HepG2 (cell line): Measurements from ENCODE around the gene SPRED2. TPM values are rescaled to one million over a fixed set of nuclear protein-coding genes. Genes with fewer than 3 reads are reported as not detected.
A peak's percentile ranks its signal among the peaks of the same experiment; 100 is the strongest.

Source experiments
- EP300 ChIP-seq, 3 experiments: sonication (generic) in 1 of 3; formaldehyde crosslinking in 1 of 3; IDR thresholded peaks; 2 replicates each; pipeline versions ENCODE4 v1.5.1 to v1.6.1; 2011 to 2020; ENCODE audit warnings: low read depth in 2 of 3, low read length in 2 of 3, borderline replicate concordance in 1 of 3, improper control_type of control experiment in 1 of 3, mild to moderate bottlenecking in 1 of 3, missing genetic modification reagents in 1 of 3, moderate library complexity in 1 of 3
- GTF2F1 ChIP-seq: fragments of 150-350 bp; IDR thresholded peaks from 2 replicates; pipeline ENCODE4 v1.6.1; 2014; ENCODE audit warnings: low read length
- HOMEZ ChIP-seq: IDR thresholded peaks from 2 replicates; pipeline ENCODE4 v1.6.1; 2016; ENCODE audit warnings: low read depth
- HOXD1 ChIP-seq: sonication (generic); formaldehyde crosslinking; IDR thresholded peaks from 2 replicates; pipeline ENCODE4 v1.5.0; 2020; ENCODE audit warnings: missing genetic modification reagents
- KDM5B ChIP-seq: sonication (generic); formaldehyde crosslinking; IDR thresholded peaks from 2 replicates; pipeline ENCODE4 v1.4.0; 2020; ENCODE audit warnings: missing genetic modification reagents, mild to moderate bottlenecking, borderline replicate concordance
- MIXL1 ChIP-seq: IDR thresholded peaks from 2 replicates; pipeline ENCODE4 v1.6.1; 2016
- MYC ChIP-seq: sonication (generic); formaldehyde crosslinking; IDR thresholded peaks from 2 replicates; pipeline ENCODE4 v1.9.0; 2021; ENCODE audit warnings: missing genetic modification reagents, borderline replicate concordance
- NAIF1 ChIP-seq: sonication (generic); formaldehyde crosslinking; IDR thresholded peaks from 2 replicates; pipeline ENCODE4 v1.5.0; 2020; ENCODE audit warnings: mild to moderate bottlenecking, missing genetic modification reagents, borderline replicate concordance
- NCOA2 ChIP-seq: sonication (generic); formaldehyde crosslinking; IDR thresholded peaks from 2 replicates; pipeline ENCODE4 v1.8.0; 2022; ENCODE audit warnings: inconsistent platforms
- POLR2G ChIP-seq: fragments of 200-400 bp; formaldehyde crosslinking; IDR thresholded peaks from 2 replicates; pipeline ENCODE4 v1.6.1; 2018; ENCODE audit warnings: mild to moderate bottlenecking, low read depth, low read length, moderate library complexity
- RXRB ChIP-seq: IDR thresholded peaks from 2 replicates; pipeline ENCODE4 v1.6.1; 2016; ENCODE audit warnings: borderline replicate concordance, missing genetic modification reagents, missing compliant biosample characterization
- ZFP1 ChIP-seq: IDR thresholded peaks from 2 replicates; pipeline ENCODE4 v1.6.1; 2016
- ZFX ChIP-seq: sonication (generic); formaldehyde crosslinking; IDR thresholded peaks from 2 replicates; pipeline ENCODE4 v1.4.0; 2020; ENCODE audit warnings: mild to moderate bottlenecking, low read depth, missing genetic modification reagents, moderate library complexity
- ZNF121 ChIP-seq: sonication (generic); formaldehyde crosslinking; IDR thresholded peaks from 2 replicates; pipeline ENCODE4 v1.5.0; 2020; ENCODE audit warnings: mild to moderate bottlenecking, missing genetic modification reagents
- ZNF512 ChIP-seq: sonication (generic); formaldehyde crosslinking; IDR thresholded peaks from 2 replicates; pipeline ENCODE4 v1.4.0; 2020; ENCODE audit warnings: mild to moderate bottlenecking, missing genetic modification reagents
- polyA plus RNA-seq, 8 experiments: library from polyadenylated mRNA; depleted of rRNA in 3 of 8; stranded (reverse) in 7 of 8; unstranded in 1 of 8; fragments of >200 nt; fragmentation: Illumina TruSeq in 4 of 8; extraction: Trizol in 4 of 8; gene quantifications; 2 replicates each; pipeline versions ENCODE4 v1.2.1 to v1.2.3, GENCODE V29; 2011 to 2016; ENCODE audit warnings: low read depth in 4 of 8, missing spikeins in 1 of 8, mixed read lengths in 1 of 8; ENCODE audit not compliant: insufficient read depth in 1 of 8
- total RNA-seq, 5 experiments: library from RNA; depleted of rRNA; stranded (reverse); fragments of >200 nt; fragmentation: Illumina TruSeq; extraction: Trizol; gene quantifications; 2 replicates each; pipeline ENCODE4 v1.2.3, GENCODE V29; 2016; ENCODE audit warnings: low read depth in 1 of 5
- TF ChIP-seq, protein P1 (sequence below): sonication (generic); formaldehyde crosslinking; IDR thresholded peaks from 2 replicates; pipeline ENCODE4 v1.4.0; 2020; ENCODE audit warnings: missing genetic modification reagents
- TF ChIP-seq, protein P2 (sequence below): IDR thresholded peaks from 2 replicates; pipeline ENCODE4 v1.6.1; 2016; ENCODE audit warnings: missing compliant biosample characterization, missing genetic modification reagents, borderline replicate concordance
- TF ChIP-seq, protein P3 (sequence below): sonication (generic); formaldehyde crosslinking; IDR thresholded peaks from 2 replicates; pipeline ENCODE4 v1.4.0; 2020; ENCODE audit warnings: mild to moderate bottlenecking, low read depth, missing genetic modification reagents

SPRED2 gene
- total and polyA plus RNA-seq, 2 of the 13 experiments (the other 11 are each of a cell fraction or from before 2014, with no cell fraction given): 13.0 to 37.0 TPM

DNA sequence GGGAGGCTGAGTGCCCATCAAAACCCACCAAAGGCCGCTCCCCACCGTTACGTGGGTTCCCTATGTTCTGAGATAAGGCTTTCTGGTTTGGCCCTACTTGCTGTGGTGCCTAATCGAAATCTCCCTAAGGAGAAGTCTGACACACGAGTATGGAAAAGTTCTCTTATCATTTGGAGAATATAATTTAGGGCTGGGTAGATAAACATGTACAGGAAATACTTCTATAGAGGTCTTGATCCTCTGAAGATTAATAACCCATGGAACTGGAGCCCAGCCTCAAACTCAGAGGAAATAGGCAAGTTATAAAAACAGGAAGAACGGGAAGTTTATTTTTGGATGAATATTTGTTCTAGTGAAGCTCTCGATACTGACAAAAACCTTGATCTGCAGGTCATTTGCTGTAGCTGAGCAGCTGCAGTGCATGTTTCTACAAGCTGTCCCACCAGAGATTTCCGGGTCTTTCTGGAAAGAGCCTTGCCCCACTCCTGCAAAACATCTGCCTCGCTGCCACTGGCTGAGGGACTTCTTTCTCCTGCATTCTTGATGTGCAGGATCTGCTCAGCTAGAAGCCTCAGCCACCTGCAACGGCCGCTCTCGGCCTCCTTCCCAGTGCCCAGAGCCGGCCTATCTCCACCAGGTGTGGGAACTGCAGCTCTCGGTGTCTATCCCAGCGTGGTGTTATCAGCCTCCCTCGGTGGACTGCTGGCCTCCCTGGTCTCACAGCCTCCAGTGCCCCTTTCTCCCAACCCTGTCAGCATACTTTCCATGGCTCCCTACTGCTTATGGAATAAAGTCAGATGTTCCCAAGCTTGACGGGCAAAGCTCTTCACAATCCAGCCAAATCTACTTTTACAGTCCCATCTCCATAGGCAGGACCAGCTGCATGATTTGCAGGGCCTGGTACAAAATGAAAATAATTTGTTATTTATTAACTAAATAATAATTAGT is 48.6 kb downstream of the SPRED2 start (continued):
- TF ChIP-seq, protein P1, sequence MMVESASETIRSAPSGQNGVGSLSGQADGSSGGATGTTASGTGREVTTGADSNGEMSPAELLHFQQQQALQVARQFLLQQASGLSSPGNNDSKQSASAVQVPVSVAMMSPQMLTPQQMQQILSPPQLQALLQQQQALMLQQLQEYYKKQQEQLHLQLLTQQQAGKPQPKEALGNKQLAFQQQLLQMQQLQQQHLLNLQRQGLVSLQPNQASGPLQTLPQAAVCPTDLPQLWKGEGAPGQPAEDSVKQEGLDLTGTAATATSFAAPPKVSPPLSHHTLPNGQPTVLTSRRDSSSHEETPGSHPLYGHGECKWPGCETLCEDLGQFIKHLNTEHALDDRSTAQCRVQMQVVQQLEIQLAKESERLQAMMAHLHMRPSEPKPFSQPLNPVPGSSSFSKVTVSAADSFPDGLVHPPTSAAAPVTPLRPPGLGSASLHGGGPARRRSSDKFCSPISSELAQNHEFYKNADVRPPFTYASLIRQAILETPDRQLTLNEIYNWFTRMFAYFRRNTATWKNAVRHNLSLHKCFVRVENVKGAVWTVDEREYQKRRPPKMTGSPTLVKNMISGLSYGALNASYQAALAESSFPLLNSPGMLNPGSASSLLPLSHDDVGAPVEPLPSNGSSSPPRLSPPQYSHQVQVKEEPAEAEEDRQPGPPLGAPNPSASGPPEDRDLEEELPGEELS: peak; percentile 66
- TF ChIP-seq ZNF121 (CRISPR knock-in tag) (no peak), KDM5B (CRISPR knock-in tag) (0 out of 2 replicates have a peak, but pooled peaks have one; percentile 18), ZFP1 (CRISPR knock-in tag) (no peak), ZNF512 (no peak), POLR2G (peak; percentile 24; the same call in 1 of the 2 replicates), RXRB (CRISPR knock-in tag) (peak; percentile 12; the same call in 1 of the 2 replicates), NAIF1 (CRISPR knock-in tag) (no peak), MYC (CRISPR knock-in tag) (peak; percentile 22; the same call in 1 of the 2 replicates), EP300 (IDR thresholded peaks at IDR 0.05; ENCODE audit: low read depth in 2 of 2, low read length in 2 of 2) (peak in 1 of 2 experiments; percentile 18; a peak in 1 of 4 replicates), EP300 (CRISPR knock-in tag; IDR thresholded peaks at IDR 0.05; ENCODE audit: borderline replicate concordance) (no peak), HOMEZ (CRISPR knock-in tag) (0 out of 2 replicates have a peak, but pooled peaks have one; percentile 11), ZFX (peak; percentile 33; the same call in 1 of the 2 replicates), NCOA2 (CRISPR knock-in tag) (peak; percentile 59), GTF2F1 (no peak), HOXD1 (CRISPR knock-in tag) (0 out of 2 replicates have a peak, but pooled peaks have one; percentile 27), MIXL1 (peak; percentile 24; the same call in 1 of the 2 replicates)
- TF ChIP-seq, protein P2, sequence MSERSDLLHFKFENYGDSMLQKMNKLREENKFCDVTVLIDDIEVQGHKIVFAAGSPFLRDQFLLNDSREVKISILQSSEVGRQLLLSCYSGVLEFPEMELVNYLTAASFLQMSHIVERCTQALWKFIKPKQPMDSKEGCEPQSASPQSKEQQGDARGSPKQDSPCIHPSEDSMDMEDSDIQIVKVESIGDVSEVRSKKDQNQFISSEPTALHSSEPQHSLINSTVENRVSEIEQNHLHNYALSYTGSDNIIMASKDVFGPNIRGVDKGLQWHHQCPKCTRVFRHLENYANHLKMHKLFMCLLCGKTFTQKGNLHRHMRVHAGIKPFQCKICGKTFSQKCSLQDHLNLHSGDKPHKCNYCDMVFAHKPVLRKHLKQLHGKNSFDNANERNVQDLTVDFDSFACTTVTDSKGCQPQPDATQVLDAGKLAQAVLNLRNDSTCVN (CRISPR knock-in tag): 0 out of 2 replicates have a peak, but pooled peaks have one; percentile 1
- TF ChIP-seq, protein P3, sequence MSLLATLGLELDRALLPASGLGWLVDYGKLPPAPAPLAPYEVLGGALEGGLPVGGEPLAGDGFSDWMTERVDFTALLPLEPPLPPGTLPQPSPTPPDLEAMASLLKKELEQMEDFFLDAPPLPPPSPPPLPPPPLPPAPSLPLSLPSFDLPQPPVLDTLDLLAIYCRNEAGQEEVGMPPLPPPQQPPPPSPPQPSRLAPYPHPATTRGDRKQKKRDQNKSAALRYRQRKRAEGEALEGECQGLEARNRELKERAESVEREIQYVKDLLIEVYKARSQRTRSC (CRISPR knock-in tag): no peak
